Aorta (tissue), 5 donors: ENCODE data around the gene PKP4. TPM values are rescaled to one million over a fixed set of nuclear protein-coding genes. Genes with fewer than 3 reads are reported as not detected.
"Not testable (repeated sequence)": the region's sequence is repeated elsewhere in the genome, so short reads cannot be mapped to it uniquely, and the experiment has no call there.

Experiments used
- ATAC-seq: fragments of 200-7000 bp; cut with Tn5 transposase; one replicate; pipeline ENCODE4 v1.9.1; 2022; ENCODE audit warnings: moderate library complexity; ENCODE audit not compliant: low FRiP score
- DNase-seq, 2 donors: peaks; one replicate each; pipeline ENCODE4 v3.0.0-alpha.2; 2020
- H3K27ac ChIP-seq, 2 donors: one replicate each; pipeline ENCODE4 v1.5.1; 2013; ENCODE audit warnings: low read length in 2 of 2, mild to moderate bottlenecking in 2 of 2, moderate library complexity in 2 of 2, control low read depth in 1 of 2, inconsistent platforms in 1 of 2, low read depth in 1 of 2
- H3K27me3 ChIP-seq, 2 donors: one replicate each; pipeline ENCODE4 v1.6.1; 2013; ENCODE audit warnings: control low read depth in 1 of 2, low read length in 1 of 2, mild to moderate bottlenecking in 1 of 2, moderate library complexity in 1 of 2; ENCODE audit not compliant: insufficient read depth in 2 of 2, control insufficient read depth in 1 of 2
- H3K36me3 ChIP-seq, 2 donors: one replicate each; pipeline ENCODE4 v1.6.1; 2013; ENCODE audit warnings: control low read depth in 1 of 2, low read length in 1 of 2, mild to moderate bottlenecking in 1 of 2; ENCODE audit not compliant: insufficient read depth in 2 of 2, control insufficient read depth in 1 of 2
- H3K4me1 ChIP-seq, 2 donors: one replicate each; pipeline ENCODE4 v1.6.1; 2013; ENCODE audit warnings: low read length in 2 of 2, control low read depth in 1 of 2, mild to moderate bottlenecking in 1 of 2, moderate library complexity in 1 of 2; ENCODE audit not compliant: insufficient read depth in 2 of 2, control insufficient read depth in 1 of 2
- H3K4me3 ChIP-seq, 2 donors: one replicate each; pipeline ENCODE4 v1.5.1; 2013; ENCODE audit warnings: low read length in 2 of 2, control low read depth in 1 of 2, mild to moderate bottlenecking in 1 of 2
- H3K9me3 ChIP-seq: one replicate; pipeline ENCODE4 v1.6.1; 2013; ENCODE audit warnings: mild to moderate bottlenecking, low read length; ENCODE audit not compliant: control insufficient read depth
- WGBS, 2 donors: extraction: QIAGEN DNeasy Blood & Tissue Kit; methylation state at CpG; one replicate each; pipeline ENCODE4 v1.1.7; 2013; 5-methylcytosine and 5-hydroxymethylcytosine counted together
- intact Hi-C, 2 donors: fragments of 100-400 bp; cut with DNase I; formaldehyde crosslinking; loops; one replicate each; pipeline versions ENCODE4 v1.14.2 to v1.15.0; 2022
- polyA plus RNA-seq, 2 donors: library from polyadenylated mRNA; stranded (reverse); fragments of 200-250 nt; gene quantifications; one replicate each; pipeline ENCODE4 v1.2.3, GENCODE V29; 2013
- total RNA-seq, 2 donors: library from RNA; stranded (reverse); fragmentation: NEBNext Ultra II Directional; extraction: Animal tissue kit (Norgen Biotek cat#: 25700); gene quantifications; one replicate each; pipeline ENCODE4 v1.2.1, GENCODE V29; 2021
- donor health status: healthy with polysubstance abuse.
- donor health status: Bipolar disorder and iron deficiency.
- donor health status: DM: no; HTN: no; CAD: no.
- donor health status: DM: no; HTN: no; CAD: no.
- donor health status: DM: yes; HTN: yes; CAD: no.

PKP4 gene
- total and polyA plus RNA-seq, 4 donors: 17.7 to 128 (median 44.0) TPM

- intact Hi-C loops: no loop called here
- H3K27ac ChIP-seq: no peak overlapping the region
- no peaks in the 10 kb centered on the region for H3K27me3 ChIP-seq
- DNase-seq: no peak
- ATAC-seq: no peak
- no peaks in the 10 kb centered on the region for H3K9me3 ChIP-seq
- H3K4me1 ChIP-seq: no peaks in the 10 kb centered on the region
- H3K4me3 ChIP-seq: no peak overlapping the region
- H3K36me3 ChIP-seq: no peaks in the 10 kb centered on the region
Observed at GRCh38 chr2:158695305-158695704, 238.6 kb downstream of the PKP4 start.

- intact Hi-C loops, H3K4me1 ChIP-seq, H3K9me3 ChIP-seq, H3K27me3 ChIP-seq, ATAC-seq, DNase-seq, H3K27ac ChIP-seq, H3K36me3 ChIP-seq, H3K4me3 ChIP-seq: not testable (repeated sequence)
- 43 to 59% methylated on average over 5 of the region's 5 CpGs for whole genome bisulfite sequencing, 2 donors
Observed at GRCh38 chr2:158695744-158696143, 239.0 kb downstream of the PKP4 start.

- H3K36me3 ChIP-seq: no peaks in the 10 kb centered on the region
- 79% methylated on average over 6 of the region's 6 CpGs for WGBS, 2 donors
- no peaks in the 10 kb centered on the region for H3K4me1 ChIP-seq
- intact Hi-C loops: no loop called here
- no peaks in the 10 kb centered on the region for H3K27me3 ChIP-seq
- no peak overlapping the region for H3K4me3 ChIP-seq
- peak; percentile 15 for ATAC-seq
- DNase-seq: no peak
- peaks cover 2% of the 10 kb centered on the region for H3K9me3 ChIP-seq
- H3K27ac ChIP-seq: no peak overlapping the region
Observed at GRCh38 chr2:158699323-158699722, 242.6 kb downstream of the PKP4 start.

GRCh38 chr2:158701101-158701500, 244.3 kb downstream of the PKP4 start:
- H3K4me1 ChIP-seq: no peaks in the 10 kb centered on the region
- H3K36me3 ChIP-seq: no peaks in the 10 kb centered on the region
- no peak overlapping the region for H3K27ac ChIP-seq
- intact Hi-C loops: no loop called here
- H3K9me3 ChIP-seq: peaks cover 6% of the 10 kb centered on the region
- DNase-seq: no peak
- WGBS, 2 donors: 60 to 78% methylated on average over 3 of the region's 3 CpGs
- no peak for ATAC-seq
- H3K27me3 ChIP-seq: no peaks in the 10 kb centered on the region
- no peak overlapping the region for H3K4me3 ChIP-seq

GRCh38 chr2:158702740-158703139, 246.0 kb downstream of the PKP4 start:
- 85% methylated on average over 9 of the region's 9 CpGs for WGBS, 2 donors
- no peak for DNase-seq
- intact Hi-C loops: no loop called here

GRCh38 chr2:158704724-158705465, 248.1 kb downstream of the PKP4 start:
- WGBS, 2 donors: 91 to 93% methylated on average over 8 of the region's 8 CpGs
- DNase-seq, ATAC-seq, H3K36me3 ChIP-seq, H3K27ac ChIP-seq, H3K4me3 ChIP-seq, H3K27me3 ChIP-seq, intact Hi-C loops, H3K4me1 ChIP-seq, H3K9me3 ChIP-seq: not testable (repeated sequence)

More at GRCh38 chr2:158702740-158703139, 246.0 kb downstream of the PKP4 start:
- ATAC-seq: no peak
- H3K4me3 ChIP-seq: no peak overlapping the region
- H3K9me3 ChIP-seq: peaks cover 6% of the 10 kb centered on the region
- H3K27me3 ChIP-seq: no peaks in the 10 kb centered on the region
- H3K36me3 ChIP-seq: no peaks in the 10 kb centered on the region
- H3K27ac ChIP-seq: no peak overlapping the region
- H3K4me1 ChIP-seq: no peaks in the 10 kb centered on the region

GRCh38 chr2:158712791-158713522, 256.2 kb downstream of the PKP4 start:
- no peak for DNase-seq
- intact Hi-C loops: no loop called here
- peaks cover 0 to 3% of the 10 kb centered on the region in 2 donors for H3K4me1 ChIP-seq
- no peaks in the 10 kb centered on the region for H3K36me3 ChIP-seq
- ATAC-seq: no peak
- no peak overlapping the region for H3K4me3 ChIP-seq
- H3K9me3 ChIP-seq: no peaks in the 10 kb centered on the region
- H3K27ac ChIP-seq: no peak overlapping the region
- H3K27me3 ChIP-seq: no peaks in the 10 kb centered on the region
- 86 to 90% methylated on average over 5 of the region's 5 CpGs for WGBS, 2 donors

- no peak for ATAC-seq
- intact Hi-C loops: no loop called here
- 94 to 98% methylated on average over 2 of the region's 2 CpGs for WGBS, 2 donors
Observed at GRCh38 chr2:158713523-158714138, 256.9 kb downstream of the PKP4 start.

More at GRCh38 chr2:158713523-158714138, 256.9 kb downstream of the PKP4 start:
- H3K27me3 ChIP-seq: no peaks in the 10 kb centered on the region
- H3K9me3 ChIP-seq: no peaks in the 10 kb centered on the region
- no peak overlapping the region for H3K27ac ChIP-seq
- no peaks in the 10 kb centered on the region for H3K36me3 ChIP-seq
- no peak for DNase-seq
- H3K4me3 ChIP-seq: no peak overlapping the region
- H3K4me1 ChIP-seq: peaks cover 0 to 3% of the 10 kb centered on the region in 2 donors
